GM12892 (cell line): ENCODE measurements around the gene DRD4.

Source experiments
- POLR2A ChIP-seq: IDR thresholded peaks from 2 replicates; pipeline ENCODE4 v1.6.1; 2011; ENCODE audit warnings: low read depth, low read length, control low read depth
- POLR2AphosphoS5 ChIP-seq: IDR thresholded peaks from 2 replicates; pipeline ENCODE4 v1.6.1; 2011; ENCODE audit warnings: low read depth, low read length, control low read depth
- TAF1 ChIP-seq: IDR thresholded peaks from 2 replicates; pipeline ENCODE4 v1.6.1; 2011; ENCODE audit warnings: low read depth, mild to moderate bottlenecking, control low read depth, low read length, borderline replicate concordance

GRCh38 chr11:596374-596773, 40.7 kb upstream of the DRD4 start:
- TF ChIP-seq POLR2AphosphoS5 = no peak
- no peak for TF ChIP-seq TAF1
- TF ChIP-seq POLR2A = no peak
